ENCODE measurements around the gene THEM4.

DNA sequence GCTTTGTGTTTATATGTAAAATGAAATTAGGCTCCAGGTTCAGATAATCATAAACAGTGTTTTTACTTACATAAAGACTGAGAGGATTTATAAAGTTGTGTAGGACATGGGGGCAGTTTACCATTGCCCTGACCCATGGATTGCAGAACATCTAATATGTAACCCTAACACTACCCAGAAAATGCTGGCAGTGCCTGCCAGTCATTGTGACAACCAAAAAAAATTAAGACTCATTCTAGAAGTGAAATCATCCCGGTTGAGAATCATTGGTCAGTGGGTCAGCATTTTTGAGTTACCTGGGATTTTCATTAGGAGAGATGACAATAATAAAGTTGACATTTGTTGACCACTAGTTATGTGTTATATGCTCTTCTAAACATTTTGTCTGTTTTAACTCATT, 31.2 kb upstream of the THEM4 start:
- TF ChIP-seq, protein P1, sequence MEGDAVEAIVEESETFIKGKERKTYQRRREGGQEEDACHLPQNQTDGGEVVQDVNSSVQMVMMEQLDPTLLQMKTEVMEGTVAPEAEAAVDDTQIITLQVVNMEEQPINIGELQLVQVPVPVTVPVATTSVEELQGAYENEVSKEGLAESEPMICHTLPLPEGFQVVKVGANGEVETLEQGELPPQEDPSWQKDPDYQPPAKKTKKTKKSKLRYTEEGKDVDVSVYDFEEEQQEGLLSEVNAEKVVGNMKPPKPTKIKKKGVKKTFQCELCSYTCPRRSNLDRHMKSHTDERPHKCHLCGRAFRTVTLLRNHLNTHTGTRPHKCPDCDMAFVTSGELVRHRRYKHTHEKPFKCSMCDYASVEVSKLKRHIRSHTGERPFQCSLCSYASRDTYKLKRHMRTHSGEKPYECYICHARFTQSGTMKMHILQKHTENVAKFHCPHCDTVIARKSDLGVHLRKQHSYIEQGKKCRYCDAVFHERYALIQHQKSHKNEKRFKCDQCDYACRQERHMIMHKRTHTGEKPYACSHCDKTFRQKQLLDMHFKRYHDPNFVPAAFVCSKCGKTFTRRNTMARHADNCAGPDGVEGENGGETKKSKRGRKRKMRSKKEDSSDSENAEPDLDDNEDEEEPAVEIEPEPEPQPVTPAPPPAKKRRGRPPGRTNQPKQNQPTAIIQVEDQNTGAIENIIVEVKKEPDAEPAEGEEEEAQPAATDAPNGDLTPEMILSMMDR (IDR thresholded peaks at IDR 0.05) = no peak
- no peak for TF ChIP-seq POLR2A (IDR thresholded peaks at IDR 0.05)
